ENCODE results near the gene MARVELD1.
"Not testable (repeated sequence)": the region's sequence is repeated elsewhere in the genome, so short reads cannot be mapped to it uniquely, and the experiment has no call there.

Gene MARVELD1

GRCh38 chr10:97676770-97677581 lies 36.6 kb upstream of the MARVELD1 start:
- TF ChIP-seq CTCF (conservative IDR thresholded peaks at IDR 0.05; ENCODE audit: low read depth, low read length) = peak; percentile 88
- no peak overlapping the region for H3K4me3 ChIP-seq (ENCODE audit: low read length)
- no peak for DNase-seq (ENCODE audit: low read depth)

GRCh38 chr10:97679594-97679993 lies 33.9 kb upstream of the MARVELD1 start:
- H3K4me3 ChIP-seq (ENCODE audit: low read length) = no peak overlapping the region
- no peak for TF ChIP-seq CTCF (conservative IDR thresholded peaks at IDR 0.05; ENCODE audit: low read depth, low read length)
- DNase-seq (ENCODE audit: low read depth) = no peak

- no peak for TF ChIP-seq CTCF (conservative IDR thresholded peaks at IDR 0.05; ENCODE audit: low read depth, low read length)
- no peak for DNase-seq (ENCODE audit: low read depth)
- peak overlapping the region; percentile 8 for H3K4me3 ChIP-seq (ENCODE audit: low read length)
These were observed 31.5 kb upstream of the MARVELD1 start for GRCh38 chr10:97682042-97682441.

- DNase-seq (ENCODE audit: low read depth) = no peak
- TF ChIP-seq CTCF (conservative IDR thresholded peaks at IDR 0.05; ENCODE audit: low read depth, low read length) = no peak
- H3K4me3 ChIP-seq (ENCODE audit: low read length) = peak overlapping the region; percentile 87
These were observed 29.8 kb upstream of the MARVELD1 start for GRCh38 chr10:97683556-97684367.

DNA sequence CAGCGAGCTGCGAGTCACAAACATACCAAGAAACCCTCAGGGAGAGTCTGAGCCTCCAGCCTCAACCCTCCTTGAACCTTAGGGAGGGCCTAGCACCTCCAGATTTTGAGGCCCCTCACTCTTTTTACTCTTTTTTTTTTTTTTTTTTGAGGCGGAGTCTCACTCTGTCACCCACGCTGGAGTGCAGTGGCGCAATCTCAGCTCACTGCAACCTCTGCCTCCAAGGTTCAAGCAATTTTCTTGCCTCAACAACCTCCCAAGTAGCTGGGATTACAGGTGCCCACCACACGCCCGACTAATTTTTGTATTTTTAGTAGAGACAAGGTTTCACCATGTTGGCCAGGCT lies 29.2 kb upstream of the MARVELD1 start:
- not testable (repeated sequence) for DNase-seq (ENCODE audit: low read depth)
- H3K4me3 ChIP-seq (ENCODE audit: low read length) = peak overlapping the region; percentile 87

DNA sequence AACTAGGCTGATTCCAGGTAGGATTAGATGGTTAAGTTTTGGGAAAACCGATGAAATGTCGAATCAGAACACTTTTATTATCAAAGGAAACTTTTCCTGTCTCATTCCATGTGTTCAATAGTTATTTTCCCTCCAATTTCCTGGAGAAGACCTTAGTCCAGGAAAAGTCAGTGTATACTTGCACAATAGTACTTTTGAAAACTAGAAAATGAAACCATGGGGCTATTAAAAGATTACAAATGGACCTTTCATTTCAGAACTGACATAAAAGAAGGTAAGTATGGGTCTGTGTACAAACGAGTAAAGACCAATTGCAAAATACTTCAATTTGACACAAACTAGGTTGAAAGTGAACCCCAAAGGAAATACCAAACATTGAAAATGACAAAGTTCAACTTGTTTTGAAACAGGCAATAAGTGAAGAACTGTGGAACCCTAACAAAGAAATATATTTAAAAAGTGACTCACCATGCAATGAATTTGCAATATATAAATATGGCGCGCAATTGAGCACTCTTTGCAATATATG lies 28.6 kb upstream of the MARVELD1 start:
- TF ChIP-seq CTCF (conservative IDR thresholded peaks at IDR 0.05; ENCODE audit: low read depth, low read length) = no peak
- peak overlapping the region; percentile 87 for H3K4me3 ChIP-seq (ENCODE audit: low read length)
- DNase-seq (ENCODE audit: low read depth) = no peak

GRCh38 chr10:97685395-97685958 lies 28.1 kb upstream of the MARVELD1 start:
- TF ChIP-seq CTCF (conservative IDR thresholded peaks at IDR 0.05; ENCODE audit: low read depth, low read length) = peak; percentile 49
- DNase-seq (ENCODE audit: low read depth) = no peak
- H3K4me3 ChIP-seq (ENCODE audit: low read length) = peak overlapping the region; percentile 87

Data from retinal pigment epithelial cell (primary cell).